GM12878 (cell line): ENCODE results near the gene CDK5R1. TPM values are rescaled to one million over a fixed set of nuclear protein-coding genes. Genes with fewer than 3 reads are reported as not detected.

ENCODE experiments used
- ATAC-seq: fragments of 200-7000 bp; cut with Tn5 transposase; 3 replicates; pipeline ENCODE4 v1.9.1; 2020; ENCODE audit warnings: mild to moderate bottlenecking, moderate library complexity
- BruUV-seq: library from RNA; stranded (reverse); fragments of 400-500 nt; replicated peaks from 2 replicates; lab custom pipeline; 2021; lab: Mats Ljungman, UMichigan
- CTCF ChIA-PET: fragments of 300-600 bp; sonication (Branson Sonifier 250); formaldehyde crosslinking; extraction: SDS; loops from one replicate; lab custom pipeline; 2021; ENCODE audit warnings: inconsistent platforms; lab: Yijun Ruan, JAX
- POLR2A ChIA-PET: fragments of 350-600 bp; formaldehyde crosslinking; extraction: SDS; loops from one replicate; lab custom pipeline; 2021; ENCODE audit warnings: inconsistent platforms; lab: Charles Lee
- RAD21 ChIA-PET: fragments of 300-600 bp; sonication (Branson Sonifier 250); formaldehyde crosslinking; loops from one replicate; lab custom pipeline; 2023; ENCODE audit warnings: antibody characterized with exemption; ENCODE audit not compliant: unreplicated experiment; lab: Charles Lee
- SMC1A ChIA-PET: fragments of 300-600 bp; sonication (Branson Sonifier 250); formaldehyde crosslinking; loops from one replicate; lab custom pipeline; 2023; ENCODE audit not compliant: unreplicated experiment, uncharacterized antibody; lab: Charles Lee
- DNase-seq: peaks from one replicate; pipeline ENCODE4 v3.0.0-alpha.2; 2011; ENCODE audit warnings: low read depth, low spot score
- FAIRE-seq: peaks from 3 replicates; lab custom pipeline; 2011; peaks lifted over from hg19 to GRCh38; lab: Jason Lieb, UNC
- H2AFZ ChIP-seq: 2 replicates; pipeline ENCODE4 v1.6.0; 2011; ENCODE audit warnings: low read depth, low read length, control low read depth; ENCODE audit not compliant: control insufficient read depth
- H3K27ac ChIP-seq: 2 replicates; pipeline ENCODE4 v1.5.1; 2011; ENCODE audit warnings: control low read depth; ENCODE audit not compliant: control insufficient read depth, insufficient read depth
- H3K27me3 ChIP-seq, 2 experiments: replicated peaks in 1 of 2; 2 replicates each; pipeline versions ENCODE4 v1.6.0 to v1.6.1; 2011; ENCODE audit warnings: low read length in 1 of 2; ENCODE audit not compliant: control insufficient read depth in 2 of 2, insufficient read depth in 2 of 2
- H3K36me3 ChIP-seq, 2 experiments: 2 replicates each; pipeline ENCODE4 v1.5.1; 2011; ENCODE audit warnings: low read length in 1 of 2; ENCODE audit not compliant: control insufficient read depth in 2 of 2, insufficient read depth in 2 of 2
- H3K4me1 ChIP-seq: 2 replicates; pipeline ENCODE4 v1.6.1; 2011; ENCODE audit warnings: mild to moderate bottlenecking, low read length, moderate library complexity, mixed read lengths; ENCODE audit not compliant: control insufficient read depth, insufficient read depth
- H3K4me2 ChIP-seq: 2 replicates; pipeline ENCODE4 v1.6.0; 2011; ENCODE audit warnings: control low read depth; ENCODE audit not compliant: control insufficient read depth, insufficient read depth
- H3K4me3 ChIP-seq: fragments of 200-600 bp; sonication (generic); 2 replicates; pipeline ENCODE4 v1.5.1; 2016
- H3K79me2 ChIP-seq: 2 replicates; pipeline ENCODE4 v1.6.0; 2011; ENCODE audit warnings: low read length; ENCODE audit not compliant: control insufficient read depth, insufficient read depth
- H3K9ac ChIP-seq: 2 replicates; pipeline ENCODE4 v1.8.0; 2011; ENCODE audit warnings: low read length, control low read depth, mixed read lengths; ENCODE audit not compliant: control insufficient read depth, insufficient read depth
- H3K9me3 ChIP-seq: replicated peaks from 3 replicates; pipeline ENCODE4 v1.5.1; 2011; ENCODE audit warnings: mild to moderate bottlenecking, low read length; ENCODE audit not compliant: control insufficient read depth, insufficient read depth
- H4K20me1 ChIP-seq: 2 replicates; pipeline ENCODE4 v1.6.0; 2011; ENCODE audit not compliant: control insufficient read depth, insufficient read depth
- BCLAF1 ChIP-seq: fragments of 450-650 bp; IDR thresholded peaks from 2 replicates; pipeline ENCODE4 v1.6.1; 2017; ENCODE audit warnings: antibody characterized with exemption, mild to moderate bottlenecking, moderate library complexity
- CBX5 ChIP-seq: sonication (generic); IDR thresholded peaks from 2 replicates; pipeline ENCODE4 v1.6.1; 2016; ENCODE audit warnings: low read depth, moderate library complexity, mild to moderate bottlenecking, inconsistent platforms
- CEBPB ChIP-seq, 2 experiments: fragments of 150-350 bp in 1 of 2; IDR thresholded peaks; 2 replicates each; pipeline ENCODE4 v1.6.1; 2012 to 2014; ENCODE audit warnings: low read depth in 2 of 2, low read length in 2 of 2, borderline replicate concordance in 1 of 2, inconsistent platforms in 1 of 2
- CHD4 ChIP-seq: fragments of 200-600 bp; sonication (generic); IDR thresholded peaks from 2 replicates; pipeline ENCODE4 v1.6.1; 2016; ENCODE audit warnings: mild to moderate bottlenecking
- ETV6 ChIP-seq, 2 experiments: fragments of 450-650 bp in 1 of 2; IDR thresholded peaks in 1 of 2; conservative IDR thresholded peaks in 1 of 2; 2 replicates each; pipeline ENCODE4 v1.6.1; 2014; ENCODE audit warnings: antibody characterized with exemption in 1 of 2, borderline replicate concordance in 1 of 2, low read depth in 1 of 2, mild to moderate bottlenecking in 1 of 2, moderate library complexity in 1 of 2
- HDAC6 ChIP-seq: fragments of 200-600 bp; sonication (generic); IDR thresholded peaks from one replicate; pipeline ENCODE4 v1.8.0; 2017; ENCODE audit warnings: antibody characterized with exemption; ENCODE audit not compliant: unreplicated experiment
- IRF4 ChIP-seq: IDR thresholded peaks from 2 replicates; pipeline ENCODE4 v1.6.1; 2011; ENCODE audit warnings: low read depth, low read length
- LARP7 ChIP-seq: fragments of 450-650 bp; IDR thresholded peaks from 2 replicates; pipeline ENCODE4 v1.6.1; 2017; ENCODE audit warnings: mild to moderate bottlenecking
- NBN ChIP-seq: fragments of 450-650 bp; IDR thresholded peaks from 2 replicates; pipeline ENCODE4 v1.6.1; 2016
- NFYB ChIP-seq: IDR thresholded peaks from 2 replicates; pipeline ENCODE4 v1.6.1; 2011; ENCODE audit warnings: low read depth, mild to moderate bottlenecking, low read length, improper control_type of control experiment, moderate library complexity; ENCODE audit not compliant: insufficient read depth
- SMARCA5 ChIP-seq: fragments of 450-650 bp; IDR thresholded peaks from 2 replicates; pipeline ENCODE4 v1.6.1; 2017; ENCODE audit warnings: mild to moderate bottlenecking
- SPI1 ChIP-seq: IDR thresholded peaks from 2 replicates; pipeline ENCODE4 v1.6.1; 2011; ENCODE audit warnings: low read depth, mild to moderate bottlenecking, low read length, moderate library complexity, borderline replicate concordance; ENCODE audit not compliant: insufficient read depth
- WRNIP1 ChIP-seq: IDR thresholded peaks from 2 replicates; pipeline ENCODE4 v1.6.1; 2011; ENCODE audit warnings: low read depth, low read length, improper control_type of control experiment, borderline replicate concordance
- ZNF687 ChIP-seq: fragments of 450-650 bp; IDR thresholded peaks from 2 replicates; pipeline ENCODE4 v1.6.1; 2017; ENCODE audit warnings: mild to moderate bottlenecking, moderate library complexity
- WGBS: methylation state at CpG from one replicate; pipeline ENCODE4 v1.1.6; 2016; ENCODE audit warnings: low lambda C conversion rate; ENCODE audit not compliant: insufficient replicate concordance, insufficient coverage; ENCODE audit errors: missing lambda C conversion rate; 5-methylcytosine and 5-hydroxymethylcytosine counted together
- in situ Hi-C: fragments of 300-500 bp; cut with MboI; formaldehyde crosslinking; loops from 9 replicates; pipeline ENCODE4 v1.14.3; 2018; ENCODE audit warnings: mixed read lengths
- intact Hi-C: fragments of 100-400 bp; cut with micrococcal nuclease; formaldehyde crosslinking; loops from one replicate; pipeline ENCODE4 v1.14.2; 2022; ENCODE audit not compliant: unreplicated experiment
- polyA plus RNA-seq, 11 experiments: library from polyadenylated mRNA; depleted of rRNA in 4 of 11; unstranded in 6 of 11; stranded (reverse) in 5 of 11; fragments of >200 nt; fragmentation: Nextera tagmentation in 4 of 11; fragmentation: Illumina TruSeq in 1 of 11; extraction: Ambion mirVana in 4 of 11; extraction: Trizol in 1 of 11; gene quantifications; 1 replicate in 1 of 11; 2 replicates in 10 of 11; pipeline versions ENCODE4 v1.2.1 to v1.2.3, GENCODE V29; 2011 to 2016; ENCODE audit warnings: inconsistent platforms in 2 of 11, missing spikeins in 2 of 11, low read depth in 1 of 11
- total RNA-seq, 4 experiments: library from RNA; depleted of rRNA in 3 of 4; stranded (reverse); fragments of >200 nt in 3 of 4; fragmentation: Illumina TruSeq in 1 of 4; extraction: Trizol in 1 of 4; gene quantifications; 2 replicates each; pipeline versions ENCODE4 v1.2.1 to v1.2.3, GENCODE V29; 2013 to 2021

CDK5R1 gene
- total and polyA plus RNA-seq, 10 of the 15 experiments (the other 5 are each of a cell fraction or from before 2014, with no cell fraction given) = 1.1 to 28.3 (median 12.2) TPM

GRCh38 chr17:32503251-32504165 is 16.7 kb downstream of the CDK5R1 start:
- peak overlapping the region; percentile 69 for H3K9ac ChIP-seq
- 5% methylated on average over 7 of the region's 7 CpGs for WGBS
- intact Hi-C loops = loop anchor here (1.0 kb wide), 4 partner anchors 11 to 66 kb away; no protein-coding TSS in a partner anchor
- ChIA-PET CTCF (interaction anchor here (0.6 to 1.9 kb wide), 4 partner anchors 12 to 24 kb away, joined by 3 to 12 read pairs (median 4); no protein-coding TSS in a partner anchor), SMC1A (interaction anchor here (1.0 to 3.5 kb wide), 11 partner anchors 9 to 93 kb away, joined by 3 to 34 read pairs (median 7); partner anchors contain the start of gene CDK5R1), RAD21 (interaction anchor here (0.9 to 3.0 kb wide), 15 partner anchors 8 to 155 kb away, joined by 3 to 35 read pairs (median 5); partner anchors contain the start of gene CDK5R1), POLR2A (interaction anchor here (0.8 to 18.8 kb wide), 7 partner anchors 9 to 55 kb away, joined by 3 to 308 read pairs (median 8); partner anchors contain the start of gene CDK5R1)
- DNase-seq = peak; percentile 98
- H2AFZ ChIP-seq = no peak overlapping the region
- H4K20me1 ChIP-seq = no peaks in the 10 kb centered on the region
- BruUV-seq = TSS peak; percentile 85
- H3K4me1 ChIP-seq = peaks cover 27% of the 10 kb centered on the region
- H3K27me3 ChIP-seq = no peaks in the 10 kb centered on the region
- peak overlapping the region; percentile 37; the same call in 1 of the 2 replicates for H3K4me3 ChIP-seq
- H3K9me3 ChIP-seq = no peaks in the 10 kb centered on the region
- H3K27ac ChIP-seq = peak overlapping the region; percentile 87
- ATAC-seq = peak; percentile 95
- H3K79me2 ChIP-seq = no peaks in the 10 kb centered on the region
- H3K4me2 ChIP-seq = peak overlapping the region; percentile 63
- FAIRE-seq = peak; percentile 98
- no peaks in the 10 kb centered on the region; a peak in 1 of 4 replicates for H3K36me3 ChIP-seq
- in situ Hi-C loops = no loop called here
- TF ChIP-seq ZNF687 (peak; percentile 92), IRF4 (peak; percentile 93), NBN (peak; percentile 86; the same call in 1 of the 2 replicates), SMARCA5 (0 out of 2 replicates have a peak, but pooled peaks have one; percentile 46), BCLAF1 (no peak), CEBPB (IDR thresholded peaks at IDR 0.05; ENCODE audit: borderline replicate concordance in 1 of 2, low read depth in 2 of 2, low read length in 2 of 2) (0 out of 4 replicates have a peak, but pooled peaks have one; percentile 20 to 80), CBX5 (no peak), SPI1 (peak; percentile 94), WRNIP1 (peak; percentile 84; the same call in 1 of the 2 replicates), CHD4 (no peak), NFYB (0 out of 2 replicates have a peak, but pooled peaks have one; percentile 32), ETV6 (conservative IDR thresholded peaks at IDR 0.05 in 1 of 2, IDR thresholded peaks at IDR 0.05 in 1 of 2; ENCODE audit: borderline replicate concordance in 1 of 2, low read depth in 1 of 2) (peak in 1 of 2 experiments; percentile 93; a peak in 2 of 4 replicates), LARP7 (0 out of 2 replicates have a peak, but pooled peaks have one; percentile 3), HDAC6 (no peak)
